Neuronal stem cell (in vitro differentiated cells): ENCODE data around the gene DNAJB5.

Experiments
- DNase-seq: peaks from one replicate; pipeline ENCODE4 v3.0.0-alpha.2; 2013; ENCODE audit warnings: low spot score
- H2AFZ ChIP-seq: one replicate; pipeline ENCODE4 v1.6.1; 2013; ENCODE audit warnings: mild to moderate bottlenecking, low read length, inconsistent platforms
- H2AK5ac ChIP-seq: 2 replicates; pipeline ENCODE4 v1.6.1; 2013; ENCODE audit warnings: low read depth, mild to moderate bottlenecking, inconsistent platforms, low read length, moderate library complexity, mixed read lengths
- H2BK120ac ChIP-seq: 2 replicates; pipeline ENCODE4 v1.6.1; 2013; ENCODE audit warnings: low read depth, mild to moderate bottlenecking, inconsistent platforms, low read length, moderate library complexity, mixed read lengths
- H2BK12ac ChIP-seq: one replicate; pipeline ENCODE4 v1.6.1; 2013; ENCODE audit warnings: low read length, inconsistent platforms
- H2BK15ac ChIP-seq: 2 replicates; pipeline ENCODE4 v1.6.1; 2013; ENCODE audit warnings: mild to moderate bottlenecking, low read length, inconsistent platforms, mixed read lengths
- H2BK5ac ChIP-seq: one replicate; pipeline ENCODE4 v1.6.1; 2013; ENCODE audit warnings: inconsistent platforms, mild to moderate bottlenecking, low read length, moderate library complexity
- H3K14ac ChIP-seq: one replicate; pipeline ENCODE4 v1.6.1; 2013; ENCODE audit warnings: low read length, inconsistent platforms
- H3K18ac ChIP-seq: 2 replicates; pipeline ENCODE4 v1.6.1; 2013; ENCODE audit warnings: low read length, inconsistent platforms
- H3K23ac ChIP-seq: 2 replicates; pipeline ENCODE4 v1.6.1; 2013; ENCODE audit warnings: low read depth, mild to moderate bottlenecking, mixed read lengths, low read length, inconsistent platforms; ENCODE audit not compliant: poor library complexity
- H3K27ac ChIP-seq: replicated peaks from 3 replicates; pipeline ENCODE4 v1.5.1; 2013; ENCODE audit warnings: low read length, inconsistent platforms
- H3K27me3 ChIP-seq, 3 experiments: 2 replicates each; pipeline ENCODE4 v1.6.1; 2013; ENCODE audit warnings: low read length in 3 of 3, mild to moderate bottlenecking in 2 of 3, inconsistent platforms in 1 of 3, low read depth in 1 of 3, mixed read lengths in 1 of 3, moderate library complexity in 1 of 3; ENCODE audit not compliant: control insufficient read depth in 3 of 3, insufficient read depth in 3 of 3
- H3K36me3 ChIP-seq, 2 donors: replicated peaks in 1 of 2; 2 replicates each; pipeline ENCODE4 v1.6.1; 2013; ENCODE audit warnings: low read length in 2 of 2; ENCODE audit not compliant: control insufficient read depth in 2 of 2, insufficient read depth in 2 of 2
- H3K4ac ChIP-seq: 2 replicates; pipeline ENCODE4 v1.6.1; 2013; ENCODE audit warnings: inconsistent platforms, mild to moderate bottlenecking, low read length, moderate library complexity
- H3K4me1 ChIP-seq, 2 donors: 1 replicate in 1 of 2; 2 replicates in 1 of 2; pipeline ENCODE4 v1.6.1; 2013; ENCODE audit warnings: low read length in 2 of 2, low read depth in 1 of 2; ENCODE audit not compliant: control insufficient read depth in 2 of 2, insufficient read depth in 1 of 2
- H3K4me2 ChIP-seq: one replicate; pipeline ENCODE4 v1.6.1; 2013; ENCODE audit warnings: mild to moderate bottlenecking, low read length, inconsistent platforms; ENCODE audit not compliant: insufficient read depth, poor library complexity, severe bottlenecking
- H3K4me3 ChIP-seq, 2 donors: 2 replicates each; pipeline ENCODE4 v1.5.1; 2013; ENCODE audit warnings: low read length in 2 of 2, mild to moderate bottlenecking in 2 of 2, inconsistent platforms in 1 of 2, moderate library complexity in 1 of 2
- H3K79me1 ChIP-seq: one replicate; pipeline ENCODE4 v1.6.1; 2013; ENCODE audit warnings: low read depth, mild to moderate bottlenecking, inconsistent platforms, low read length, moderate library complexity
- H3K9ac ChIP-seq: one replicate; pipeline ENCODE4 v1.6.1; 2013; ENCODE audit warnings: mild to moderate bottlenecking, low read depth, low read length, inconsistent platforms; ENCODE audit not compliant: poor library complexity
- H3K9me3 ChIP-seq, 2 donors: replicated peaks in 1 of 2; 2 replicates each; pipeline versions ENCODE3 to v1.6.1; 2013; ENCODE audit warnings: low read length in 2 of 2, mild to moderate bottlenecking in 2 of 2, inconsistent platforms in 1 of 2, low read depth in 1 of 2, mixed read lengths in 1 of 2, moderate library complexity in 1 of 2; ENCODE audit not compliant: control insufficient read depth in 2 of 2, insufficient read depth in 1 of 2
- H4K8ac ChIP-seq: one replicate; pipeline ENCODE4 v1.6.1; 2013; ENCODE audit warnings: low read depth, mild to moderate bottlenecking, inconsistent platforms, low read length, moderate library complexity
- H4K91ac ChIP-seq: one replicate; pipeline ENCODE4 v1.6.1; 2013; ENCODE audit warnings: low read length, low read depth, mild to moderate bottlenecking, inconsistent platforms; ENCODE audit not compliant: poor library complexity
- WGBS, 2 donors: extraction: QIAGEN DNeasy Blood & Tissue Kit; methylation state at CpG; one replicate each; pipeline ENCODE4 v1.1.7; 2013; ENCODE audit warnings: missing lambda C conversion rate in 2 of 2, mixed read lengths in 1 of 2; ENCODE audit not compliant: insufficient read length in 2 of 2, insufficient replicate concordance in 1 of 2; ENCODE audit errors: extremely low coverage in 2 of 2; 5-methylcytosine and 5-hydroxymethylcytosine counted together

The DNAJB5 gene

GRCh38 chr9:34959461-34959860 lies 30.1 kb upstream of the DNAJB5 start:
- H3K79me1 ChIP-seq: no peaks in the 10 kb centered on the region
- no peak overlapping the region for H2AFZ ChIP-seq
- no peak overlapping the region for H2BK5ac ChIP-seq
- no peak overlapping the region for H4K91ac ChIP-seq
- H3K4ac ChIP-seq: no peak overlapping the region
- H3K36me3 ChIP-seq: no peaks in the 10 kb centered on the region
- H3K23ac ChIP-seq: no peak overlapping the region
- H3K4me3 ChIP-seq: no peak overlapping the region
- H3K4me2 ChIP-seq: no peak overlapping the region
- WGBS, 2 donors: no CpG with 5 or more reads among the region's 4 CpGs
- H2BK120ac ChIP-seq: no peak overlapping the region
- H3K9me3 ChIP-seq: no peaks in the 10 kb centered on the region
- no peak overlapping the region for H3K14ac ChIP-seq
- peaks cover 0 to 81% (median 15%) of the 10 kb centered on the region in 3 experiments for H3K27me3 ChIP-seq
- no peak overlapping the region for H2AK5ac ChIP-seq
- H3K18ac ChIP-seq: no peak overlapping the region
- no peak for DNase-seq
- no peak overlapping the region for H2BK15ac ChIP-seq
- H2BK12ac ChIP-seq: no peak overlapping the region
- no peak overlapping the region for H3K27ac ChIP-seq
- no peak overlapping the region for H3K9ac ChIP-seq
- H3K4me1 ChIP-seq: peaks cover 0 to 8% of the 10 kb centered on the region in 2 donors
- no peak overlapping the region for H4K8ac ChIP-seq

GRCh38 chr9:34961574-34962490 lies 27.7 kb upstream of the DNAJB5 start:
- Histone ChIP-seq H3K9ac (no peak overlapping the region), H2AK5ac (no peak overlapping the region), H2BK120ac (no peak overlapping the region), H3K23ac (no peak overlapping the region), H3K4me2 (no peak overlapping the region), H3K4me3 (no peak overlapping the region), H2BK5ac (no peak overlapping the region), H3K27ac (no peak overlapping the region), H3K79me1 (no peaks in the 10 kb centered on the region), H3K4me1 (peaks cover 0 to 8% of the 10 kb centered on the region in 2 donors), H3K9me3 (no peaks in the 10 kb centered on the region), H4K91ac (no peak overlapping the region), H3K14ac (no peak overlapping the region), H4K8ac (no peak overlapping the region), H3K4ac (no peak overlapping the region), H2AFZ (no peak overlapping the region), H2BK15ac (no peak overlapping the region), H3K27me3 (peaks cover 0 to 62% (median 14%) of the 10 kb centered on the region in 3 experiments), H2BK12ac (no peak overlapping the region), H3K36me3 (no peaks in the 10 kb centered on the region), H3K18ac (no peak overlapping the region)
- no CpG with 5 or more reads among the region's 5 CpGs for WGBS, 2 donors
- DNase-seq: no peak

DNA sequence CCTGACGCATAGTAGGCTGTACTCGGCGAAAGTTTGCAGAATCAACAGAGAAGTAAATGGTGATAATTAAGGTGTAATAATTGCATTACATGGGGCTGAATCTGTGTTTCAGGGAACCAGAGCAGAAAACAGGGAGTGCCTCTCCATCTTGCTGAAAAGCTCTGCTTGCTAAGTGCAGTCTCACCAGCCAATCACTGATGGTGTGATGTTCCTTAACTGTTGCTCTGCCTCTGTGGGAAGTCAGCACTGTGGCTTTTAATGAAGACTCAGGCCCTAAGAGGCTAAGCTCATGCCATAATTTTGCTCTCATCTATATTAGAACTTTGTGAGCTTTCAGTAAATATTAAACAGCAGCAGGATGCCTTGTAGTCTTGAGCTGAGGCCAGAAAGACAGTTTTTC lies 27.0 kb upstream of the DNAJB5 start:
- Histone ChIP-seq H3K27ac (no peak overlapping the region), H3K9me3 (no peaks in the 10 kb centered on the region), H3K4me1 (peaks cover 0 to 6% of the 10 kb centered on the region in 2 donors), H3K14ac (no peak overlapping the region), H3K4me3 (no peak overlapping the region), H2AFZ (no peak overlapping the region), H3K9ac (no peak overlapping the region), H2BK120ac (no peak overlapping the region), H4K91ac (no peak overlapping the region), H3K23ac (no peak overlapping the region), H3K36me3 (no peaks in the 10 kb centered on the region), H2BK5ac (no peak overlapping the region), H3K4ac (no peak overlapping the region), H3K27me3 (peaks cover 0 to 59% (median 10%) of the 10 kb centered on the region in 3 experiments), H4K8ac (no peak overlapping the region), H2BK15ac (no peak overlapping the region), H2AK5ac (no peak overlapping the region), H2BK12ac (no peak overlapping the region), H3K4me2 (no peak overlapping the region), H3K18ac (no peak overlapping the region), H3K79me1 (no peaks in the 10 kb centered on the region)
- WGBS, 2 donors: no CpG with 5 or more reads among the region's 3 CpGs
- DNase-seq: no peak

DNA sequence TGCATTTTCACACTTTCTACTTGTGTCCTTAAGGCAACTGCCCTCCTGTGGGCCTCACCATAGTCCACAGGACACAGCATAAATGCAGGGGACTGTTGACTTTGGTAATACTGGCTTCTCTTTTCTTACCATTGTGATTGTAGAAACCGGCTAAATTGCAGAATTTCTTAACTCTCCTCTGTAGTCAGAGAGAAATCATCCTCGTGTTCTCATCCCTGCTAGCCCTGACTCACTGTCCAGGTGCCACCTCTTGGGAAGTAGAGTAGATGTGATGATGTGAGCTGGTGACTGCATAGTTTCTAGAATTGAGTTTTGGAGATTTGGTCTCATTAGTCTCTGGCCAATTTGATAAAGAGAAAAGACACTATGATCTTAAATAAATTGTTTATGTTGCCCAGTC lies 26.0 kb upstream of the DNAJB5 start:
- no peak overlapping the region for H3K23ac ChIP-seq
- H3K79me1 ChIP-seq: no peaks in the 10 kb centered on the region
- H2BK120ac ChIP-seq: no peak overlapping the region
- no peak overlapping the region for H3K27ac ChIP-seq
- peaks cover 0 to 65% (median 8%) of the 10 kb centered on the region in 3 experiments for H3K27me3 ChIP-seq
- no peak overlapping the region for H2BK12ac ChIP-seq
- H2BK15ac ChIP-seq: no peak overlapping the region
- WGBS, 2 donors: no CpG with 5 or more reads among the region's 2 CpGs
- H3K14ac ChIP-seq: no peak overlapping the region
- peaks cover 0 to 6% of the 10 kb centered on the region in 2 donors for H3K4me1 ChIP-seq
- no peak overlapping the region for H4K8ac ChIP-seq
- no peak overlapping the region for H3K18ac ChIP-seq
- H3K4me2 ChIP-seq: no peak overlapping the region
- H3K9ac ChIP-seq: no peak overlapping the region
- no peaks in the 10 kb centered on the region for H3K9me3 ChIP-seq
- H3K36me3 ChIP-seq: no peaks in the 10 kb centered on the region
- H4K91ac ChIP-seq: no peak overlapping the region
- no peak overlapping the region for H3K4me3 ChIP-seq
- no peak overlapping the region for H2BK5ac ChIP-seq
- no peak overlapping the region for H2AK5ac ChIP-seq
- no peak for DNase-seq
- no peak overlapping the region for H3K4ac ChIP-seq
- H2AFZ ChIP-seq: no peak overlapping the region
